ENCODE data around the gene MOSPD3. TPM values are rescaled to one million over a fixed set of nuclear protein-coding genes. Genes with fewer than 3 reads are reported as not detected.

MOSPD3 gene
- total RNA-seq, 3 donors from 2014 or later, result 7.8 to 8.4 (median 7.9) TPM

DNA sequence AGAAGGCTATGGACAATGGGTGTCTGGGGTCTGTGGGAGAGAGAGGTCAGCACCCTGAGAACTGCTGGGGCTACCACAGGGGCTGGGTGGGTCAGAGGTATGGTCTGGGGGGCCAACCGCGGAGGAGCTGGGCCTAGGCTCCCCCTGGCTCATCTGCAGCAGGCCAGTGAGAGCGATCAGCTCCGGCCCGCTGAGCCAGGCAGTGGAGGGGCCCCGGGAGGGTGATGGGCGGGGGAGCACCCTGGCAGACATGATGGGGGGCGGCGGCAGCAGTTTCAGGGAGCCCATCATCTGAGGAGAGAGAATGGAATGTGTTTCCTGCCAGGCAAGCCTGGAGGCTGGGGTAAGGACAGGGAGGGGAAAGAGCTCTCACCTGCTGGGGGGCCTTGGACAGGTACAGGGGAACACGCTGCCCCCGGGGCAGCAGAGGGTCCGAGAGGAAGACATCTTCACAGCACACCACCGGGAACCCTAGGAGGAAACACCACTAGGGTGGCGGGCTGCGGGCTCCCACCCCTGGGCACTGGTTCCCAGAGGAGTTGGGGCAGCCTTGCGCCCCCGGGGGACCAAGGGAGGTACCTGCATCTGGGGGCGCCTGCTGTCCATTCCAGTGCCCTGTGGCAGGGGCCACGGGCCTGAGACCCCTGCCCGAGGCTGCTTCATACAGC, 39.9 kb upstream of the MOSPD3 start:
- no peaks in the 10 kb centered on the region for H3K27me3 Mint-ChIP-seq (ENCODE audit: low read depth)
- no peak overlapping the region for H3K4me3 Mint-ChIP-seq
- peaks cover 3% of the 10 kb centered on the region for H3K36me3 Mint-ChIP-seq (ENCODE audit: insufficient read depth)
- H3K9me3 Mint-ChIP-seq, result no peaks in the 10 kb centered on the region
- ATAC-seq, result no peak
- H3K4me1 Mint-ChIP-seq (ENCODE audit: low read depth), result peaks cover 24% of the 10 kb centered on the region
- DNase-seq, result no peak

DNA sequence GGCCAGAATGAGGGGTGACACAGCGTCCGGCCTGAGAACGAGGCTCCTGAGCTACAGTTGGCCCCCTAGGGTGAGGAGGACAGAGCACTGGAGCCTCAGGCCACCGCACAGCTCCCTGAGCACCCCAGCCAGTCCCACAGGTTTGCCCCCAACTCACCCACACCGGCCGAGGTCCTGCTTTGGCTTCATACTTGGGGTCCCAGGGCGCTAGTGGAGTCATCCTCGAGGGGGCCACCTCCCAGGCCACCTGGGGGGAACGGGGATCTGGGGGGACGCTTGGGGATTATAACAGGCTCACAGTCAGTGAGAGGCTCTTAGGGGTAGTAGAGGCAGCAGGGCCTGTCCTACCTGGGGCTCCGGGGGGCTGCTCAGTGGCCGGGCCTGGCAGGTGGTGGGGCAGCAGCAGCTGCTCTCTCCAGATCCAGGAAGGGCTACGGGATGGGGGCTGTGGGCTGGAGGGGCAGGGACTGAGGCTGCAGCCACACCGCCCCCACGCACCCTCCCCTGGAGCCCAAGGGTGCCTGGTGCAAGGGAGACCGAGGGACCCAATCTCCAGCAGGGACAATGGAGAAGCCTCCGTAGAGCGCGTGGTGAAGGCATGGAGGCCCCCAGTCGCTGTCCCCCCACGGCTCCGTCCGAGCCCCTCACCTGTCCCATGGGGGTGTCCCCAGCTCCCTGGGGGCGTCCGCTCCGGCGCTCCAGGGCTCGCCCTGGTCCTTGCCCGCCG, 39.2 kb upstream of the MOSPD3 start:
- Mint-ChIP-seq H3K36me3 (ENCODE audit: insufficient read depth) (peaks cover 3% of the 10 kb centered on the region), H3K27me3 (ENCODE audit: low read depth) (no peaks in the 10 kb centered on the region), H3K4me1 (ENCODE audit: low read depth) (peaks cover 19% of the 10 kb centered on the region), H3K9me3 (no peaks in the 10 kb centered on the region), H3K4me3 (no peak overlapping the region)
- no peak for ATAC-seq
- no peak for DNase-seq

DNA sequence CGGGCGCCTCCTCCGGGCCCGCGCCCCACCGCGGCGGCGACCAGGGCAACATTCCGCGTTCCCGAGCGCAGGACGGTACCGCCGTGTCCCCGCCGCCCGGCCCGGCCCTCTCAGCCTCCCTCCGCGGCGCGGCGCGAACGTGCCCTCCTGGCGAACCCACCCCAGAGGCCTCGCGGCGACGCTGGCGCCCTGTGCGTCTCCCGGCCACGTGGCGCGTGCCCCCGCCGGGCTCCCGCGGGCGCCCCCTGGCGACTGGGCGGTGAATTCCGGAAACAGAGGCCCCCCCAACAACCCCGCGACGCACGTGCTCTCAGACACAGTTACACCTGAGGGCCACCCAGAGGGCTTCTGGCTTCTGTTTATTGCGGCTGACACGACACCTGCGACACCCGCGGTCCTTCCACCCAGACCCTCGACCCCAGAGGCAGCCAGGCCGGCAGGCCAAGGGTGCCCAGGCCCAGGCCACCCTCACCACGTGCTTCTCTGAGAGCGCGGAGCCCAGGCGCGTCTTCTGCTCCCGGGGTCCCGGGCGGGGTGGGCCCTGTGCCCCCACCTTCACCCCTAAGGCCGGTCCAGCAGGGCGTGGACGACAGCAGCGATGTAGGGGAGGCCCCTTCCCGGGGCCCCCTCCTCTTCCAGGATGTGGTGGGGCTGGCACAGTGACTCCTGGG, 38.5 kb upstream of the MOSPD3 start, which contains the start of gene SAP25:
SAP25 (minus strand) TSS at position 210 of the 671 bp plus-strand sequence; CDS start at position 52, 158 bp downstream.
- H3K9me3 Mint-ChIP-seq, result no peaks in the 10 kb centered on the region
- H3K4me3 Mint-ChIP-seq, result no peak within 1 kb of the TSS
- no peaks in the 10 kb centered on the region for H3K27me3 Mint-ChIP-seq (ENCODE audit: low read depth)
- H3K36me3 Mint-ChIP-seq (ENCODE audit: insufficient read depth), result peaks cover 5% of the 10 kb centered on the region
- peaks cover 14% of the 10 kb centered on the region for H3K4me1 Mint-ChIP-seq (ENCODE audit: low read depth)
- no peak for ATAC-seq
- no peak for DNase-seq

DNA sequence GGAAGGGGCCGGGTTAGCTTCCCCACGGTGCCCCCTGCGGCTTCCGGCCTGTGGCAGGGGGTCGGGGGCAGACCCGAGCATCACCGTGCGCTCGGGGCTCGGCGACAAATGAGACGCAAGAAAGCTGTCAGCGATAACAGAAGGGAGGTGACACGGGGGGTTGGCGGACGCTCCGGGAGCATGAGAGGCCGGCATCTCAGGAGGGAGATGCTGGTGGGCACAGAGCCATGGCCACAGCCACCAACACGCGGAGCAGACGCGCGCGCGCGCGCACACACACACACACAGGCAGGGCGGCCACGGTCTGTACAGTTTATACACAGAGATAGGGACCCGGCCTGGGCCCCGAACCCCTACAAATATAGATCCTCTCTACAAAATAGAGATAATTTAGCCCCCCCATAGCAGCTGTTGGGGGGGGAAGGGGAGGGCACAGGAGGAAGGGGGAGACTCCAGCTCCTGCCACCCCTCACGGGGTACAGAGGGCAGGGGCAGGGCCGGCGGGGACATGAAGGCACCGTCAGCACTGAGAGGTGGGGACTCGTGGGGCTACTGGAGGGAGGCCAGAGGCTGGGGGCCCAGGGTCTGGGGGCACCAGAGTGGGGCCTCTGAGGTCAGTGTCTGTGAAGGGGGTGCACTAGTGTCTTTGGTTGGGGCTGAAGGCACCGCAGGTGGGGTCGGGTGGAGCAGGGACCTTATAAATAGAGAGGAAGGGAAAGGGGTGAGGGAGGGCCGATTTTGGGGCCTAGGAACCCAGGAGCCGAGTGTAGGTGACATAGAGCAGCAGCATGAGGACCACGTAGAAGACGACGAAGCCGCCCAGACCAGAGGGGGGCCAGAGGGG, 37.8 kb upstream of the MOSPD3 start:
- Mint-ChIP-seq H3K9me3 (no peaks in the 10 kb centered on the region), H3K36me3 (ENCODE audit: insufficient read depth) (peaks cover 7% of the 10 kb centered on the region), H3K4me3 (no peak overlapping the region), H3K27me3 (ENCODE audit: low read depth) (no peaks in the 10 kb centered on the region), H3K4me1 (ENCODE audit: low read depth) (peaks cover 7% of the 10 kb centered on the region)
- no peak for DNase-seq
- ATAC-seq, result no peak

DNA sequence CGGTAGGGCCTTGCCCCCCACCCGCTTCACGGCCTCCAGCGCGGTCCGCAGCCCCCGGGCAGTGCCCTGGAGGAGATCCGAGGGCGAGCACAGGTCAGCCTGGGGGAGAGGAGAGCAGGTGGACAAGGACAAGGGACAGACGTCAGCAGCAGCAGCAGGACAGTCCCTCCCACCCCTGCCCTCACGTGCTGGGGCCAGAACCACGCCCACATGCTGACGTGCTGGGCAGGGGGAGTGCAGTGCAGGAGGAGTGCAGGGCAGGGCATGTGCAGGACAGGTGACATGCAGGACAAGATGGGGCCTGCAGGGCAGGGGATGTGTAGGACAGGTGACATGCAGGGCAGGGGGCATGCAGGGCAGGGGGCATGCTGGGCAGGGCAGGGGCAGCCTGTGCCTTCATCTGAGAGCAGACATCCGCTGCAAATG, 37.1 kb upstream of the MOSPD3 start:
- Mint-ChIP-seq H3K36me3 (ENCODE audit: insufficient read depth) (peaks cover 7% of the 10 kb centered on the region), H3K4me3 (no peak overlapping the region), H3K4me1 (ENCODE audit: low read depth) (peaks cover 7% of the 10 kb centered on the region), H3K9me3 (no peaks in the 10 kb centered on the region), H3K27me3 (ENCODE audit: low read depth) (no peaks in the 10 kb centered on the region)
- DNase-seq (no peak), ATAC-seq (no peak)

DNA sequence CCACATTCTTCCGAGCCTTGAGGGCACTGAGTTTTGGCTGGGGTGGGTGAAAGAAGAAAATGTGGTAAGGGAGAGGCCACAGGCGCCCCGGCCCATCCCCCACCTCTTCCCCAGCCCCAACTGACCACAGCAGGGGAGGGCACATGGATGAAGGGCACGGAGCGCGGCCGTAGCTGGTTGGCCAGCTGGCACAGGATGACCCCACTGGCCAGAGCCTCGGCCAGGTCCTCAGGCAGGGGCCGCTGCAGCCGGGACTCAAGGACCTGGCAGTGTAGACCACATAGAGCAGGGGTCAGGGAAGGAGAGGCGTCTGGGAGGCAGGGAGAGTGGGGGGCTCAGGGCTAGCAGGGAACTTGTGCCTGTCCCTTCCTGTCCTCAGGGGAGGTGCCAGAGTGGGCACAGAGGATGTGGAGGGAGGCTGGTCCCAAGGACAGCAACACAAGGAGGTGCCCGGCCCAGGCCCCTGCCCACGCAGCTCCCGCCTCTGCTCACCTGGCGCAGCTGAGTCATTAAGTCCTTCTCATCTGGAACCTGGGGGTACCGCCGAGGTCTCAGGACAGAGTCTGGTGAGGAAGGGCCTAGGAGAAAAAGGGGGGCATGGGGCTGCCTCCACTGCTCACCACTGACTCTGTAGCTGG, 36.5 kb upstream of the MOSPD3 start:
- Mint-ChIP-seq H3K36me3 (ENCODE audit: insufficient read depth) (peaks cover 7% of the 10 kb centered on the region), H3K27me3 (ENCODE audit: low read depth) (no peaks in the 10 kb centered on the region), H3K4me3 (no peak overlapping the region)

DNA sequence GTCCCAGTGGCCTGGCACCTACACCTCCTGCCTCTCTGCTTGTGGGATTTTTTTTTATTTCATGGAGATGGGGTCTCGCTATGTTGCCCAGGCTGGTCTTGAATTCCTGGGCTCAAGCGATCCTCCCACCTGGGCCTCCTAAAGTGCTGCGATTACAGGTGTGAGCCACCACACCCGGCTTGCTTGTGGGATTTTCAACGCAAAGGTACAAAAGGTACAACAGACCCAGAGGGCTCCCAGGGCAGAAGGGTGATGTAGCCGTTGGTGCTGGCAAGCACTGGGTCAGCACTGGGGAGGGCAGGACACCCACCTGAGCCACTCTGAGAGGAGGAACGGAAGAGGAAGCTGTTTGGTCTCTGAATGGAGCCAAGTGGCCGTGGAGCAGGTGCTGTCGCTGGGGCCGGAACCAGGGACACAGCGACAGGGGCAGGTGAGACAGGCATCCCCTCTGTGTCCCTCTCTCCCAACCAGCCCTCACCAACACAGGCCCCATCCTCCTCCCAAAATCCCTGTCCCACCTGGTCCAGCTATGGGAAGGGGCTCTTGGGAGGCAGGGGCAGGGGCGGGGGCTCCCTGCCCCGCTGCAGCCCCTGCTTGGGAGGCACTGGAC, 35.9 kb upstream of the MOSPD3 start:
- Mint-ChIP-seq H3K4me1 (ENCODE audit: low read depth) (peaks cover 5% of the 10 kb centered on the region), H3K4me3 (no peak overlapping the region), H3K36me3 (ENCODE audit: insufficient read depth) (peaks cover 10% of the 10 kb centered on the region), H3K9me3 (no peaks in the 10 kb centered on the region), H3K27me3 (ENCODE audit: low read depth) (no peaks in the 10 kb centered on the region)
- ATAC-seq (no peak), DNase-seq (no peak)

More for the DNA sequence above, 36.5 kb upstream of the MOSPD3 start:
- H3K9me3 Mint-ChIP-seq, result no peaks in the 10 kb centered on the region
- H3K4me1 Mint-ChIP-seq (ENCODE audit: low read depth), result peaks cover 5% of the 10 kb centered on the region
- DNase-seq, result no peak
- ATAC-seq, result no peak

DNA sequence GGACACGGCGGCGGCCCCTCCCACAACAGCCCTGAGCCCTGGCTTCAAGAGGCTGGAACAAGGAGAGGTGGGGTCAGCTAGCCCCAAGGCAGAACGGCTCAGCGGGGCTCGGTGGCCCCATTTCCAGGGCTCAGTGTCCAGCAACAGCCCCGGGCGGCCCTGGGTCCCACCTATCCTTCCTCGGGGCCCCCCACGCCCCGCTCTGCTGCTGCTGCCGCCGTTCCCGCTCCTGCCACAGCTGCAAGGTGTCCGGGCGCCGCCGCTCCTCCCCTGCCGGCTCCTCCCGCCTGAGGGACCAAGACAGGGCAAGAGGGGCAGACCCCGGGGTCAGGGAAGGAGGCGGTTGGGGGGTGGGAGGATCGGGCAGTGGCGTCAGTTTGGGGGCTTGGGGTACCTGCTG, 35.2 kb upstream of the MOSPD3 start:
- ATAC-seq, result no peak
- no peak for DNase-seq
- Mint-ChIP-seq H3K36me3 (ENCODE audit: insufficient read depth) (peaks cover 10% of the 10 kb centered on the region), H3K27me3 (ENCODE audit: low read depth) (no peaks in the 10 kb centered on the region), H3K4me1 (ENCODE audit: low read depth) (peaks cover 3% of the 10 kb centered on the region), H3K9me3 (no peaks in the 10 kb centered on the region), H3K4me3 (no peak overlapping the region)

DNA sequence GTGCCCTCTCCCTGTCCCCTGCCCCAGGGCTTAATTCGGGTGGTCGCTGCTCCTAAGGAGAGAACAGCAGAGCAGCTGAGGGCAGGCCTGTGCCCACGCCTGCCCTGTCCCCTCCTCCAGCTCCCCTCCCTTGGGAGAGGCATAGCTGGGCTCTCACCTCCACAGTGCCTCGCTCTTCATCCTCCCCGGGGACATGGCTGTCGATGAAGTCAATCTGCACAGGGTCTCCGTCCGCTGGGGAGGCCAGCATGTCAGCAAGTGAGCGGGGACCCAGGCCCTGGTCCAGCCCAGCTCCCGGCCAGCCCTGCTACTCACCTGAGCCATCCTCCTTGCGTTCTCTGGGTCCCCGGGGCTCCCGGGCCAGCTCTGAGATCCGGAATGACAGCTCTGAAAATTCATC, 34.8 kb upstream of the MOSPD3 start:
- ATAC-seq, result no peak
- Mint-ChIP-seq H3K9me3 (no peaks in the 10 kb centered on the region), H3K4me3 (no peak overlapping the region), H3K27me3 (ENCODE audit: low read depth) (no peaks in the 10 kb centered on the region), H3K4me1 (ENCODE audit: low read depth) (peaks cover 6% of the 10 kb centered on the region), H3K36me3 (ENCODE audit: insufficient read depth) (peaks cover 10% of the 10 kb centered on the region)
- no peak for DNase-seq

DNA sequence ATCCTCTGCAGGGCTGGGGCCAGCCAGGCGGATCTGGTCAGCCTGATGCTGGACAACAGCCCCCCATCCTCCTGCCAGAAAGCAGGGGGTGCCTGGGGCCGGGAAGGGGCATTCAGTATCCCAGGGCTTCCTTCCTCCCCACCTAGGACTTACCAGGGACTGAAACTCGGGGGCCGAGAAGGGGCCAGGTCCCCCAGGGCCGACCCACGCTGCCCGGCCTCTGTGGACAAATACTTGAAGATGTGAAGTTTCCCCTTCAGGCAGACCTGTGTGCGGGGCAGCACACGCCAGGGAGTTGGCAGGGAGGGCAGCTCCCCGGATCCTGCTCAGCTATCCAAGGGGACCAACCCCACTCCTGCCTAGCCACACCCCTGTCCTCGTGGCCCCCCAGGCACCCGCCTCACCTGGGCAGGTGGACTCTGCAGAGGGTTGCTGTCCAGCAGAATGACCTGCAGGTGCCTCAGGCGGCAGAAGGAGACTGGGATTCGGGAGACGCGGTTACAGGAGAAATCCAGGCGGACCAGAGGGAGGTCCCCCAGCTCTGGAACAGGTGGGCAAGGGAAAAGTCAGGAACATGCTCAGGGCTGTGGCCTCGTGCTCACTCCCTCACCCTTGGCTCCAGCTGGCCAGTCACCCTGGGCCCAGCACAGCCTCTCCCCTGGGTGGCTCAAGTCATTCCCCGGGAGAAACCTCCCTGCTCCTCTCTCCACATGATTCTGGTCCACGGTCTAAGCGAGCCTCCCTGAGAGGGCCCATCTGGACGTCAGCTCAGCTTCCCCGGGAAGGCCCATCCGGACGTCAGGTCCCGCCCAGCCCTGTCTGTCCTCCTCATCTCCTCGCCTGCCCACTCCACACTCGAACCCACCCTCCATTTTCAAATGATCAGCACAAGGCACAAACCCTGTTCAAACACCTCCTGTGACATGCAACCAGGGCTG, 33.8 kb upstream of the MOSPD3 start:
- Mint-ChIP-seq H3K9me3 (no peaks in the 10 kb centered on the region), H3K27me3 (ENCODE audit: low read depth) (no peaks in the 10 kb centered on the region), H3K36me3 (ENCODE audit: insufficient read depth) (peaks cover 10% of the 10 kb centered on the region), H3K4me3 (no peak overlapping the region), H3K4me1 (ENCODE audit: low read depth) (peaks cover 17% of the 10 kb centered on the region)
- ATAC-seq (no peak), DNase-seq (no peak)

DNA sequence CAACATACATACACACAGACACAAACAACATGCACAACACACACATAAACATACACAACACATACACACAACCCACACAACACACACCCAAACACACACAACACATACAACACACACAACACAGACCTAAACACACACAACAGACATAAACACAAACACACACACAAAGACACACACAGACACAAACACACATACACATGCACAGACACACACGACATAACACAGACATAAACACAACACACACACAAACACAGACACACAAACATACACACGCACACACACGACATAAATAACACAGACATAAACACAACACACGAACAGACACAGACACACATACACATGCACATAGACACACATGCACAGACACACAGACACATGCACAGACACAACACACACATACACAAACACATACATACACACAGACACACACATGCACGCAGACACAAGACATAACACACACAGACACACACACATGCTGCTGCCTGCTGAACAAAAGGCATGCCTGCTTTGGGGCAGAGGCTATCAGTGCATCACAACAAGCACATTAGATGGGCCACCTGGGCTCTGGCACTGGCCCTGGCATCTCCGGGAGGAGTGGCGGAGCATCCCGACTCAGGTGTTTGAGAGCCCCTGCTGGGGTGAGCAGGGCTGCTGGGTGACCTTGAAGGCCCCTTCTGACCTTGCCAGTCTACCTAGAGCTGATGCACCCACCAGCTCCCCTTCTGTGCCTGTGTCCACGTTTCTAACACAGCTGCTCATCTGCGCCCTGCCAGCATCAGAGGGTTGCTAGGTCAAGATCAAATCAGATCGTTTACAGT, 31.7 kb upstream of the MOSPD3 start:
- no peak overlapping the region for H3K4me3 Mint-ChIP-seq
- ATAC-seq, result no peak
- no peak for DNase-seq
- peaks cover 10% of the 10 kb centered on the region for H3K36me3 Mint-ChIP-seq (ENCODE audit: insufficient read depth)
- no peaks in the 10 kb centered on the region for H3K9me3 Mint-ChIP-seq
- H3K4me1 Mint-ChIP-seq (ENCODE audit: low read depth), result peaks cover 34% of the 10 kb centered on the region
- H3K27me3 Mint-ChIP-seq (ENCODE audit: low read depth), result no peaks in the 10 kb centered on the region

DNA sequence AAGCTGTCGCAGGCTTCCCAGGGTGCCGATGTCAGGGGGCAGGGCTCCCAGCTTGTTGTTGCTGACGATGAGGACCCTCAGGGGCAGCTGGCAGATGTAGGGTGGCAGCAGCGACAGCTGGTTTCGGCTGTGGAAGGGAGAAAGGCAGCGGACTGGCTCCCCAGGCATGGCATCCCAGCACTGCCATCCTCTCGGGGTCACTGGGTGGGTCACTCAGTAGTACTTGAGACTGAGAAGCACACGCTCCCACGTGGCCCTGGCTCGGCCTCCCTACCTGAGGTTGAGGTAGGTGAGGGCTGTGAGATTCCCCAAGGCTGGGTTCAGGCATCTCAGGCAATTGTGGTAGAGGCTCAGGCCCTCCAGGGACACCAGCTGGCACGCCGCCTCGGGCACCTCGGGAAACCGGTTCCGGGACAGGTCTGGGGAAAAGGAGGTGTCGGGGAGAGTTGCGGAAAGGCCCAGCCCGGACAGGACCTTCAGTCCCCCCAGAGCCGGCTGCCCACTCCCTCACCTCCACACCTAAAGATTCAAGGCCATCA, 30.2 kb upstream of the MOSPD3 start:
- peaks cover 39% of the 10 kb centered on the region for H3K4me1 Mint-ChIP-seq (ENCODE audit: low read depth)
- ATAC-seq (no peak), DNase-seq (no peak)
- peak overlapping the region; percentile 33 for H3K4me3 Mint-ChIP-seq
- no peaks in the 10 kb centered on the region for H3K9me3 Mint-ChIP-seq
- H3K36me3 Mint-ChIP-seq (ENCODE audit: insufficient read depth), result peaks cover 6% of the 10 kb centered on the region
- no peaks in the 10 kb centered on the region for H3K27me3 Mint-ChIP-seq (ENCODE audit: low read depth)
